NT2/D1 (cell line): ENCODE results near the gene CARD19.

Experiments
- SUZ12 ChIP-seq: IDR thresholded peaks from 2 replicates; pipeline ENCODE4 v1.6.1; 2011; ENCODE audit not compliant: insufficient read length, insufficient read depth; ENCODE audit errors: extremely low read depth
- YY1 ChIP-seq: IDR thresholded peaks from 2 replicates; pipeline ENCODE4 v1.6.1; 2011; ENCODE audit not compliant: insufficient read length, insufficient read depth
- ZNF274 ChIP-seq: IDR thresholded peaks from 2 replicates; pipeline ENCODE4 v1.6.1; 2011; ENCODE audit warnings: mild to moderate bottlenecking, low read depth, low read length

DNA sequence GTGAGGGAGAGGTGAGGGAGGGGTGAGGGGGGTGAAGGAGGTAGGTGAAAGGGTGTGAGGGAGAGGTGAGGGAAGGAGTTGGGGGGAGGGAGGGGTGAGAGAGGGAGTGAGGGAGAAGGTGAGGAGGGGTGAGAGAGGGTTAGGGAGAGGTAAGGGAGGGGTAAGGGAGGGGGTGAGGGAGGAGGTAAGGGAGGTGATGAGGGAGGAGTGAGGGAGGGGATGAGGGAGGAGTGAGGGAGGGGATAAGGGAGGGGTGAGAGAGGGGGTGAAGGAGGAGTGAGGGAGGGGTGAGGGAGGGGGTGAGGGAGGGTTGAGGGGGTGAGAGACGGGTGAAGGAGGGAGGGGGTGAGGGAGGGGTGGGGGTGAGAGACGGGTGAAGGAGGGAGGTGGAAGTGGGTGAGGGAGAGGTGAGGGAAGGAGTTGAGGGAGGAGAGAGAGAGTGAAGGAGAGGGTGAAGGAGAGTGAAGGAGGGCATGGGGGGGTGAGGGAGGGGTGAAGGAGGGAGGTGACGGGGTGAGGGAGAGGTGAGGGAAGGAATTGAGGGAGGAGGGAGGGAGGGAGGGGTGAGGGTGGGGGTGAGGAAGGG lies 19.6 kb downstream of the CARD19 start:
- TF ChIP-seq YY1 (no peak), ZNF274 (no peak), SUZ12 (no peak)
